Measurements from ENCODE around the gene GMDS. TPM values are rescaled to one million over a fixed set of nuclear protein-coding genes. Genes with fewer than 3 reads are reported as not detected.

GMDS gene
- total RNA-seq, 2 donors from 2014 or later: 25.4 to 29.5 TPM

- Mint-ChIP-seq H3K27ac (no peak overlapping the region), H3K4me1 (peaks cover 12% of the 10 kb centered on the region)
Measured at GRCh38 chr6:1798303-1798964, 447.0 kb downstream of the GMDS start.

DNA sequence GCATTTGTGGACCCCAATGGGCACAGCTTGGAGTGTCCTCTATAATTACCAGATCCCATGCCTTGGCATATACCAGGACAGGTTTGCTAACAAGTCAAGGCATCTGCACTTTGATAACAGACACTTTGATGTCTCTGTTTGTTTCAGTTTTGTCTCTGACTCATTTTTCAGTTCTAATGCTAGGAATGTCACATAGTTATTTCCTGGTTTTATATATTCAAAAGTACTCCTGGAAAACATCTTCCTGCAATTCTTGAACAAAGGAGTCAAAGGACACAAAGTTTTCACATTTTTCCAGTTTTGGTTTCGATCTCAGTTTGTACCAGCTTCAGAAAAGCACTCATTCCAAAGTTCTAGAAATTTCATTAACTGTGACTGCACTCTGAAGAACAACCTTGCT lies 447.6 kb downstream of the GMDS start:
- Histone ChIP-seq H3K4me1 (ENCODE audit: control insufficient read depth, insufficient read depth, low read length) (no peaks in the 10 kb centered on the region), H3K9ac (ENCODE audit: extremely low read depth, low read length, poor library complexity, severe bottlenecking) (no peak overlapping the region), H3K36me3 (ENCODE audit: control insufficient read depth, insufficient read depth, low read length) (no peaks in the 10 kb centered on the region), H3K27me3 (ENCODE audit: control insufficient read depth, insufficient read depth, low read length, poor library complexity, severe bottlenecking) (no peaks in the 10 kb centered on the region), H3K9me3 (ENCODE audit: control insufficient read depth, low read length) (no peaks in the 10 kb centered on the region), H3K27ac (ENCODE audit: low read depth, low read length) (no peak overlapping the region), H3K4me3 (ENCODE audit: low read length) (no peak overlapping the region)
- Mint-ChIP-seq H3K9me3 (no peaks in the 10 kb centered on the region), H3K36me3 (ENCODE audit: low read depth) (no peaks in the 10 kb centered on the region), H3K27me3 (ENCODE audit: insufficient read depth) (no peaks in the 10 kb centered on the region), H3K4me1 (peaks cover 11% of the 10 kb centered on the region), H3K4me3 (no peak overlapping the region), H3K27ac (no peak overlapping the region)
- no peak for DNase-seq
- WGBS, 2 experiments (ENCODE audit: insufficient coverage in 1 of 2, insufficient read length in 1 of 2): 97 to 100% methylated on average over 1 of the region's 1 CpG
- TF ChIP-seq, protein P1, sequence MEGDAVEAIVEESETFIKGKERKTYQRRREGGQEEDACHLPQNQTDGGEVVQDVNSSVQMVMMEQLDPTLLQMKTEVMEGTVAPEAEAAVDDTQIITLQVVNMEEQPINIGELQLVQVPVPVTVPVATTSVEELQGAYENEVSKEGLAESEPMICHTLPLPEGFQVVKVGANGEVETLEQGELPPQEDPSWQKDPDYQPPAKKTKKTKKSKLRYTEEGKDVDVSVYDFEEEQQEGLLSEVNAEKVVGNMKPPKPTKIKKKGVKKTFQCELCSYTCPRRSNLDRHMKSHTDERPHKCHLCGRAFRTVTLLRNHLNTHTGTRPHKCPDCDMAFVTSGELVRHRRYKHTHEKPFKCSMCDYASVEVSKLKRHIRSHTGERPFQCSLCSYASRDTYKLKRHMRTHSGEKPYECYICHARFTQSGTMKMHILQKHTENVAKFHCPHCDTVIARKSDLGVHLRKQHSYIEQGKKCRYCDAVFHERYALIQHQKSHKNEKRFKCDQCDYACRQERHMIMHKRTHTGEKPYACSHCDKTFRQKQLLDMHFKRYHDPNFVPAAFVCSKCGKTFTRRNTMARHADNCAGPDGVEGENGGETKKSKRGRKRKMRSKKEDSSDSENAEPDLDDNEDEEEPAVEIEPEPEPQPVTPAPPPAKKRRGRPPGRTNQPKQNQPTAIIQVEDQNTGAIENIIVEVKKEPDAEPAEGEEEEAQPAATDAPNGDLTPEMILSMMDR (conservative IDR thresholded peaks at IDR 0.05): no peak

More at GRCh38 chr6:1798303-1798964, 447.0 kb downstream of the GMDS start:
- Histone ChIP-seq H3K9ac (ENCODE audit: extremely low read depth, low read length, poor library complexity, severe bottlenecking) (no peak overlapping the region), H3K27me3 (ENCODE audit: control insufficient read depth, insufficient read depth, low read length, poor library complexity, severe bottlenecking) (no peaks in the 10 kb centered on the region), H3K4me3 (ENCODE audit: low read length) (no peak overlapping the region), H3K4me1 (ENCODE audit: control insufficient read depth, insufficient read depth, low read length) (no peaks in the 10 kb centered on the region), H3K9me3 (ENCODE audit: control insufficient read depth, low read length) (no peaks in the 10 kb centered on the region), H3K27ac (ENCODE audit: low read depth, low read length) (no peak overlapping the region), H3K36me3 (ENCODE audit: control insufficient read depth, insufficient read depth, low read length) (no peaks in the 10 kb centered on the region)
- no peak overlapping the region for H3K4me3 Mint-ChIP-seq
- no peaks in the 10 kb centered on the region for H3K36me3 Mint-ChIP-seq (ENCODE audit: low read depth)
- TF ChIP-seq, protein P1 (conservative IDR thresholded peaks at IDR 0.05): no peak
- no peaks in the 10 kb centered on the region for H3K9me3 Mint-ChIP-seq
- DNase-seq: no peak
- H3K27me3 Mint-ChIP-seq (ENCODE audit: insufficient read depth): no peaks in the 10 kb centered on the region
- WGBS, 2 experiments (ENCODE audit: insufficient coverage in 1 of 2, insufficient read length in 1 of 2): 91 to 96% methylated on average over 6 to 9 of the region's 9 CpGs

DNA sequence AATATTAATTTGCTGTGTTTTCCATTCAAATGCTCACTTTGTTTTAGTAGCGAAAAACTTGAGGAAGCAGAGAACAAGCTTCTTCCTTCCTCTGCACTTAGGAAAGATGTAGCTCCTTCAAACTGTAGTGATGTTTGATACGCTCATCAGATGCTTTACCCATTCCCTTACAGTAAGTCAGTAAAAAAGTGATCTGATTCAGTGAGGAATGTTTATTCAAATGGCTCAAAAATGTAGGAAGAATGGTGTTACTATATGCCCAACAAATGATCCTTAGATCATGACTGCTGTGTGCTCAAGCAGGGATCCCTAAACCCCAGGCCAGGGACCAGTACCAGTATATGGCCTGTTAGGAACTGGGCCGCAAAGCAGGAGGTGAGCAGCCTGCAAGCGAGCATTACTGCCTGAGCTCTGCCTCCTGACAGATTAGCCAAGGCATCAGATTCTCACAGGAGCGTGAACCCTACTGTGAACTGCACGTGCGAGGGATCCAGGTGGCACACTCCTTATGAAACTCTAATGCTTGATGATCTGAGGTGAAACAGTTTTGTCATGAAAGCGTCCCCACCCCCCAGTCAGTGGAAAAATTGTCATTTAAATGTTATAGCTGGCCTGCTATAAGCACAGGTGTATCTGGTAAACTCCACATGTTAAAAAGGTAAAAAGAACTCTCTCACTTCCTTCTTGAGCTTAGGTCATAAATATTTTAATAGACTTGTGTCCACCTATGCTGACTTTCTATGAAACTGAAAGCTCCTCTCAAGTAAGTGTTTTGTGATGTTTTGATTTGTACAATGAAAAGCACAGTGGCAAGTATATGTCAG lies 448.5 kb downstream of the GMDS start:
- Histone ChIP-seq H3K4me3 (ENCODE audit: low read length) (no peak overlapping the region), H3K27me3 (ENCODE audit: control insufficient read depth, insufficient read depth, low read length, poor library complexity, severe bottlenecking) (no peaks in the 10 kb centered on the region), H3K9ac (ENCODE audit: extremely low read depth, low read length, poor library complexity, severe bottlenecking) (no peak overlapping the region), H3K4me1 (ENCODE audit: control insufficient read depth, insufficient read depth, low read length) (no peaks in the 10 kb centered on the region), H3K36me3 (ENCODE audit: control insufficient read depth, insufficient read depth, low read length) (no peaks in the 10 kb centered on the region), H3K27ac (ENCODE audit: low read depth, low read length) (no peak overlapping the region), H3K9me3 (ENCODE audit: control insufficient read depth, low read length) (no peaks in the 10 kb centered on the region)
- Mint-ChIP-seq H3K9me3 (no peaks in the 10 kb centered on the region), H3K4me3 (no peak overlapping the region), H3K4me1 (peaks cover 8% of the 10 kb centered on the region), H3K27me3 (ENCODE audit: insufficient read depth) (no peaks in the 10 kb centered on the region), H3K27ac (no peak overlapping the region), H3K36me3 (ENCODE audit: low read depth) (no peaks in the 10 kb centered on the region)
- 94 to 97% methylated on average over 8 of the region's 8 CpGs for WGBS, 2 experiments (ENCODE audit: insufficient coverage in 1 of 2, insufficient read length in 1 of 2)
- TF ChIP-seq, protein P1 (conservative IDR thresholded peaks at IDR 0.05): no peak
- no peak for DNase-seq

Measured in endodermal cell (in vitro differentiated cells).